H4 (cell line): Measurements from ENCODE around the gene CD52. TPM values are rescaled to one million over a fixed set of nuclear protein-coding genes. Genes with fewer than 3 reads are reported as not detected.

ENCODE experiments used
- DNase-seq: peaks from one replicate; pipeline ENCODE4 v3.0.0-alpha.2; 2015; ENCODE audit warnings: low spot score
- total RNA-seq: library from RNA; depleted of rRNA; stranded (reverse); fragments of >200 nt; shearing (Covaris generic); gene quantifications from 2 replicates; pipeline ENCODE4 v1.2.3, GENCODE V29; 2014; rRNA removed

Gene CD52
- total RNA-seq, 1 experiment from 2014 or later: 3.0 TPM

GRCh38 chr1:26354972-26355371 is 37.2 kb downstream of the CD52 start:
- no peak for DNase-seq

DNA sequence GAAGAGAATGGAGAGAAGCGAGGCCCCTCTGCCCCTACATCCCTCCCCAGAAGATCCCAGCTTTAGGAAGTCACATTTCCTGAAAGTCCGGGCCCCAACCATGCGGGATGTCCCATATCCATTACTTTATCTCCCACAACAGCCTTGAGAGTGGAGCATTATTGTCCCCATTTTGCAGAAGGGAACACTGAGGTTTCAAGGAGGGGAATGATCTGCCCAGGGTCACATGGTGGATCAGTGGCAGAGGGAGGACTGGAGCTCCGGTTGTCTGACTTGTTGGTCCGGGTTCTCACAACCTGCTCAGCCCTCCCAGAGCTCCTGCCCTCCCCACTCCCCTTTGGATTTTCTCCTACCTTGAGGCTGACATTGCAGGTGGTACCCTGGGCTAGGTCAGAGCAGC is 38.3 kb downstream of the CD52 start:
- no peak for DNase-seq

- no peak for DNase-seq
Measured at GRCh38 chr1:26357121-26357602, 39.4 kb downstream of the CD52 start.

DNA sequence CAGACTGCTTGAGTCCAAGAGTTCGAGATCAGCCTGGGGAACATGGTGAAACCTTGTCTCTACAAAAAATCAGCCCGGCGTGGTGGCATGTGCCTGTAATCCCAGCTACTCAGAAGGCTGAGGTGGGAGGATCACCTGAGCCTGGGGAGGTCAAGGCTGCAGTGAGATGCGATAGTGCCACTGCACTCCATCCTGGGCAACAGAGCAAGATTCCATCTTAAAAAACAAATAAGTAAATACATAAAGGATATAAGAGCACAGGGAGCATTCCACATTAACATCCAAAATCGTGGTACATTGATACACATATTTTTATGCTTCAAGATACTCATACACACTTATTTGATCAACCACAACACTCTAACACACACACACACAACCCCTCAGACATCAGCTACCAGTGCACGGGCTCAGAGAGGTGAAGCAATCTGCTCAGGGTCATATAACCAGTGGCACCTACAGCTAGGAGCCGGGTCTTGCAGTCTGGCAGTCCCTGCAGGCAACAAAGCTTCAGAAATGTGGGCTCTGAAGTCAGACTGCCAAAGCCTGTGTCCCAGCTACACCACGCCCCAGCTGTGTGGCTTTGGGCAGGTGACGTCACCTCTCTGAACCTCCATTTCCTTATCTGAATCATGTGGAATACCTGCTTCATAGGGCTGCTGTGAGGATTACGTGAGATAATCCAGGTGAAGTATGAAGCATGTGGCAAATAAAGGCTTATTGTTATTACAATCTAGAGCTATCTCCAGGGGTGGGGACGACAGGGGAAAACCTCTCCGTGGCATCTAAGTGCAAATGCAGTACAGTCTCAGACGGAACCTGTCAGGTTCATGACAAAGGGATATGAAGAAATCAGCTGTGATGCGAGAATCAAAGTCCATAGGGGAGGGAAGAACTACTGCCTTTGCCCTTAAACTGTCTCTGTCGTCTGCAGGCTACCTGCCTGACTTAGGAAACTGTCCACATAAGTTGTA is 40.9 kb downstream of the CD52 start:
- DNase-seq: no peak

GRCh38 chr1:26359981-26360806 is 42.4 kb downstream of the CD52 start:
- DNase-seq: no peak

- DNase-seq: no peak
Measured at GRCh38 chr1:26360807-26361604, 43.2 kb downstream of the CD52 start.

DNA sequence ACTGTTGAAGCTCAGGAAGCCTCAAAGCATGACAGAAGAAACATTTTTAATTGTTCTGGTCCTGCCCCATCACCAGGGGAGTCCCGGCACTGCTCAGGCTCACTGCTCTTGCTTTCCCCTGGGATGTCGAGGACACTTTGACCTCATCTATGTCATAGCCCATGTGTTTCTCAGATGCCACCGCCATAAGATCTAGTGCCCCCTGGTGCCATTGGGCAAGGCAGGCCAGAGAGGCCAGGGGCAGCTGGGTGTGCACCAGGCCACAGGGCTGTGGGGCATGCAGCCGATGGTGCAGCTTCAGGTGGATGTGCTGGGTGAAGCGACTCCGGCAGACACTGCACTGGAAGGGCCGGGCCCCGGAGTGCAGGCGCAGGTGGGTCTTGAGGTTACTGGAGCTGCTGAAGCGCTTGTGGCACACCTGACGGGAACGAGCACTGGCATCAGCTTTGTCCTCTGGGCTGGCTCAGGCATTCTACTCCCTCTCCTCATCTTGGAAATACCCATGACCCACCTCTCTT is 43.9 kb downstream of the CD52 start:
- no peak for DNase-seq

DNA sequence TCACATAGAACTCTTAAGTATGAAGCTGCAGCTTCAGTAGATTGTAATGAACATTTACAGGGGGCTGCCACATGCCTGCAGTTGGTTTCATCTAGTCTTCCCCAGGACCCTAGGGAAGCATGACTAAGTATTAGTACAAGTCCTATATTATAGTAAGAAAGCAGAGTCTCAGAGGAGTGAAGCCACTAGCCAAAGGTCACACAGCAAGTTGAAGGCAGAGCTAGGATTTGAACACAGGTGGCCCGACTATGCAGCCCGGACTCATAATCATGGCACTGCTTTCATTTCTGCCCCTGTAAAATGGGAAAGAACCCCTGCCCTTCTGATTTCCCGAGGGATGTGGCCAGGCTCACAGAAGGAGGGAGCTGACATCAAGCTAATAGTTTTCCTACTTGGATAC is 44.6 kb downstream of the CD52 start:
- DNase-seq: no peak

GRCh38 chr1:26363549-26364448 is 46.0 kb downstream of the CD52 start:
- DNase-seq: peak; percentile 74

- no peak for DNase-seq
Measured at GRCh38 chr1:26364956-26365355, 47.2 kb downstream of the CD52 start.

DNA sequence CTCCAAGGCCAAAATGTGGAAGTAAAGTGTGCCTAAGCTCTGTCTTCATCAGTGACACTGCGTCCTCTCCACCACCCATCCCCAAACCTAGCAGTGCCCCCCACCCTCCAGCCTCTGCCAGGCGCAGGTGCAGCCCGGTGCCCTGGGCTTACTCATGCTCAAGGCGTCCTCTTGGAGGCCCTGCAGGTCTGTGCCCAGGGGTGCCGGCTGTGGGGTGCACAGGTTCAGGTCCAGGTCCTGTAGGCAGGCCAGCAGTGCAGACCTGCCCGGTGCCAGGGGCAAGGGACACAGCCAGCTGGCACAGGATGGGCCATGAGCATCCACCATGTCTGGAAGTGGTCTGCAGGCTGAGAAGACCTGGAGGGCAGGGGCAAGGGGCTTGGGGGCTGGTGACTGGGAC is 49.7 kb downstream of the CD52 start:
- no peak for DNase-seq

GRCh38 chr1:26368006-26368405 is 50.2 kb downstream of the CD52 start:
- no peak for DNase-seq

- no peak for DNase-seq
Measured at GRCh38 chr1:26368486-26368885, 50.7 kb downstream of the CD52 start.

Other genes starting within 250 kb of the CD52 start
- gene PDIK1L, start 206.1 kb upstream of the CD52 start, total RNA-seq: 5.7 and 7.3 TPM in 2 replicates
- gene FAM110D, start 158.9 kb upstream of the CD52 start, total RNA-seq: 0.04 and 0.12 TPM in 2 replicates
- not detected in 2 replicates for gene C1orf232, start 149.0 kb upstream of the CD52 start, total RNA-seq
- gene ZNF593, start 148.1 kb upstream of the CD52 start, total RNA-seq: 27.4 and 41.0 TPM in 2 replicates
- gene ZNF593OS, start 146.1 kb upstream of the CD52 start, total RNA-seq: not detected in 2 replicates
- gene CNKSR1, start 140.5 kb upstream of the CD52 start, total RNA-seq: not detected in 2 replicates
- gene CATSPER4, start 127.4 kb upstream of the CD52 start, total RNA-seq: not detected in 2 replicates
- 18.1 and 21.3 TPM in 2 replicates for gene CEP85, start 83.8 kb upstream of the CD52 start, total RNA-seq
- gene SH3BGRL3, start 37.9 kb upstream of the CD52 start, total RNA-seq: 77.7 and 126 TPM in 2 replicates
- gene UBXN11, start 11.3 kb upstream of the CD52 start, total RNA-seq: 0.74 and 3.8 TPM in 2 replicates
- not detected in 2 replicates for gene CRYBG2, start 36.2 kb downstream of the CD52 start, total RNA-seq
- gene ZNF683, start 54.8 kb downstream of the CD52 start, total RNA-seq: not detected in 2 replicates
- gene LIN28A, start 92.9 kb downstream of the CD52 start, total RNA-seq: not detected in 2 replicates
- gene DHDDS, start 114.4 kb downstream of the CD52 start, total RNA-seq: 24.6 and 39.4 TPM in 2 replicates
- 955 and 1,224 TPM in 2 replicates for gene HMGN2, start 154.5 kb downstream of the CD52 start, total RNA-seq
- gene RPS6KA1, start 211.8 kb downstream of the CD52 start, total RNA-seq: 34.5 and 36.4 TPM in 2 replicates